PC-9 (cell line): Measurements from ENCODE around the gene PRSS22. TPM values are rescaled to one million over a fixed set of nuclear protein-coding genes. Genes with fewer than 3 reads are reported as not detected.

Source experiments
- BruUV-seq: library from RNA; stranded (reverse); fragments of 400-500 nt; replicated peaks from 2 replicates; lab custom pipeline; 2021; lab: Mats Ljungman, UMichigan
- CTCF ChIA-PET: fragments of 300-600 bp; sonication (Branson Sonifier 250); formaldehyde crosslinking; loops from one replicate; lab custom pipeline; 2022; ENCODE audit warnings: antibody characterized with exemption; lab: Charles Lee
- POLR2A ChIA-PET: fragments of 300-600 bp; sonication (Branson Sonifier 250); formaldehyde crosslinking; loops from one replicate; lab custom pipeline; 2022; ENCODE audit warnings: antibody characterized with exemption; ENCODE audit not compliant: unreplicated experiment; lab: Charles Lee
- DNase-seq, 2 experiments: peaks; one replicate each; pipeline versions ENCODE4 v3.0.0 to v3.0.0-alpha.2; 2015 to 2022; ENCODE audit warnings: mixed read lengths in 1 of 2
- H2AFZ ChIP-seq: fragments of 200-600 bp; sonication (generic); 2 replicates; pipeline ENCODE4 v1.8.1; 2017; ENCODE audit warnings: antibody characterized with exemption
- H3F3A ChIP-seq: fragments of 200-600 bp; sonication (generic); 2 replicates; pipeline ENCODE4 v1.8.1; 2017; ENCODE audit warnings: antibody characterized with exemption, mild to moderate bottlenecking, low read depth; ENCODE audit not compliant: insufficient read depth
- H3K27ac ChIP-seq: fragments of 200-600 bp; sonication (generic); 2 replicates; pipeline ENCODE4 v1.6.1; 2016; ENCODE audit warnings: mixed run types
- H3K27me3 ChIP-seq: fragments of 200-600 bp; sonication (generic); 2 replicates; pipeline ENCODE4 v1.6.1; 2016; ENCODE audit warnings: low read depth, mixed run types; ENCODE audit not compliant: insufficient read depth
- H3K36me3 ChIP-seq: fragments of 200-600 bp; sonication (generic); 2 replicates; pipeline ENCODE4 v1.6.1; 2016; ENCODE audit warnings: low read depth, mixed run types
- H3K4me1 ChIP-seq: fragments of 200-600 bp; sonication (generic); replicated peaks from 2 replicates; pipeline ENCODE4 v1.6.1; 2016; ENCODE audit warnings: mixed run types; ENCODE audit not compliant: insufficient read depth
- H3K4me2 ChIP-seq: fragments of 200-600 bp; sonication (generic); 2 replicates; pipeline ENCODE4 v1.6.1; 2017; ENCODE audit warnings: mixed run types
- H3K4me3 ChIP-seq: fragments of 200-600 bp; sonication (generic); 2 replicates; pipeline ENCODE4 v1.6.1; 2016; ENCODE audit warnings: mixed run types
- H3K79me2 ChIP-seq: fragments of 200-600 bp; sonication (generic); 2 replicates; pipeline ENCODE4 v1.6.1; 2017; ENCODE audit warnings: low read depth, mixed run types
- H3K9me2 ChIP-seq: fragments of 200-600 bp; sonication (generic); 2 replicates; pipeline ENCODE4 v1.8.1; 2017; ENCODE audit warnings: mild to moderate bottlenecking; ENCODE audit not compliant: insufficient read depth
- H3K9me3 ChIP-seq: fragments of 200-600 bp; sonication (generic); 2 replicates; pipeline ENCODE4 v1.8.1; 2016; ENCODE audit warnings: low read depth; ENCODE audit not compliant: insufficient read depth
- H4K20me1 ChIP-seq: fragments of 200-600 bp; sonication (generic); 2 replicates; pipeline ENCODE4 v1.8.1; 2017; ENCODE audit not compliant: insufficient read depth
- EZH2 ChIP-seq: fragments of 200-600 bp; sonication (generic); IDR thresholded peaks from 2 replicates; pipeline ENCODE4 v1.8.0; 2017; ENCODE audit warnings: antibody characterized with exemption, low read depth
- intact Hi-C: fragments of 100-400 bp; cut with micrococcal nuclease; formaldehyde crosslinking; loops from one replicate; pipeline ENCODE4 v1.10.0; 2022; ENCODE audit not compliant: unreplicated experiment
- total RNA-seq: library from RNA; stranded (reverse); gene quantifications from 2 replicates; pipeline ENCODE4 v1.2.3, GENCODE V29; 2021
- TF ChIP-seq, protein P1 (sequence below): fragments of 200-600 bp; sonication (generic); conservative IDR thresholded peaks from 2 replicates; pipeline ENCODE4 v1.6.1; 2017; ENCODE audit warnings: mixed run types, antibody characterized with exemption, mild to moderate bottlenecking, moderate library complexity

Gene PRSS22
- total RNA-seq, 1 experiment from 2014 or later, result 99.7 TPM

DNA sequence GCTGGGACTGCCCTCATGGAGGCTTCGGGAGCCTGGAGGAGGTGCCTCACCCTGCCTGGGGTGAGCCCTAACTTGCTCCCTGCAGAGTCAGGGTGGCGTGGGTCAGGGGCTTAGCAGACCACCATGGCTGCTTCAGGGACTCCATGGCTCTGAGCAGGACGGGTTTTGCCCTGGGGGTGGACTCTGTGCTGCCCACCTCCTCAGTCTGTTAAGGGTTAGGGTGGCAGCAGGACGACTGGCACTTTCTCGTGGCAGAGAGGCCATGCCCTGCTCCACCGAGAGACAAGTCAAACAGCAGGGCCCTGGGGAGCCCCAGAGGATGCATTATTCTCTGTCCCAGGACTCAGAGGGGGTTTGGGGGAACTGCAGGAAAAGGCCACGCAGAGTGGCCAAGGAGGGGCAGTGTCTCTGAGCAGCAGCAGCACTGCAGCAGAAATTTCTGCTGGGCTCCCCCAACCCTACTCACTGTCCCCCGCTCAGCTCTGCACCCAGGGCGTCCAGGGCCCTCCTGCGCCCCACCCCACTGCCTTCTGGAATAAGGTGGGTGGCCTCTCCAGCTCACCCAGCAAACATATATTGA is 1.8 kb upstream of the PRSS22 start:
- Histone ChIP-seq H3K36me3 (peaks cover 14% of the 10 kb centered on the region), H3K9me2 (no peaks in the 10 kb centered on the region), H3K27ac (no peak overlapping the region), H3K4me3 (no peak overlapping the region), H3K4me1 (peaks cover 14% of the 10 kb centered on the region), H3F3A (peaks cover 32% of the 10 kb centered on the region; the same call in 1 of the 2 replicates), H2AFZ (no peak overlapping the region), H3K79me2 (peaks cover 27% of the 10 kb centered on the region), H3K4me2 (no peak overlapping the region), H3K9me3 (peaks cover 7% of the 10 kb centered on the region), H3K27me3 (no peaks in the 10 kb centered on the region), H4K20me1 (peaks cover 5% of the 10 kb centered on the region)
- TF ChIP-seq, protein P1, sequence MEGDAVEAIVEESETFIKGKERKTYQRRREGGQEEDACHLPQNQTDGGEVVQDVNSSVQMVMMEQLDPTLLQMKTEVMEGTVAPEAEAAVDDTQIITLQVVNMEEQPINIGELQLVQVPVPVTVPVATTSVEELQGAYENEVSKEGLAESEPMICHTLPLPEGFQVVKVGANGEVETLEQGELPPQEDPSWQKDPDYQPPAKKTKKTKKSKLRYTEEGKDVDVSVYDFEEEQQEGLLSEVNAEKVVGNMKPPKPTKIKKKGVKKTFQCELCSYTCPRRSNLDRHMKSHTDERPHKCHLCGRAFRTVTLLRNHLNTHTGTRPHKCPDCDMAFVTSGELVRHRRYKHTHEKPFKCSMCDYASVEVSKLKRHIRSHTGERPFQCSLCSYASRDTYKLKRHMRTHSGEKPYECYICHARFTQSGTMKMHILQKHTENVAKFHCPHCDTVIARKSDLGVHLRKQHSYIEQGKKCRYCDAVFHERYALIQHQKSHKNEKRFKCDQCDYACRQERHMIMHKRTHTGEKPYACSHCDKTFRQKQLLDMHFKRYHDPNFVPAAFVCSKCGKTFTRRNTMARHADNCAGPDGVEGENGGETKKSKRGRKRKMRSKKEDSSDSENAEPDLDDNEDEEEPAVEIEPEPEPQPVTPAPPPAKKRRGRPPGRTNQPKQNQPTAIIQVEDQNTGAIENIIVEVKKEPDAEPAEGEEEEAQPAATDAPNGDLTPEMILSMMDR, result no peak
- no peak for TF ChIP-seq EZH2
- ChIA-PET CTCF (no interaction called here), POLR2A (no interaction called here)
- DNase-seq, result no peak
- intact Hi-C loops, result loop anchor here (2.0 to 5.0 kb wide), 2 partner anchors 42 to 83 kb away; partner anchors contain the start of genes ELOB and PRSS21
- BruUV-seq, result no TSS peak

DNA sequence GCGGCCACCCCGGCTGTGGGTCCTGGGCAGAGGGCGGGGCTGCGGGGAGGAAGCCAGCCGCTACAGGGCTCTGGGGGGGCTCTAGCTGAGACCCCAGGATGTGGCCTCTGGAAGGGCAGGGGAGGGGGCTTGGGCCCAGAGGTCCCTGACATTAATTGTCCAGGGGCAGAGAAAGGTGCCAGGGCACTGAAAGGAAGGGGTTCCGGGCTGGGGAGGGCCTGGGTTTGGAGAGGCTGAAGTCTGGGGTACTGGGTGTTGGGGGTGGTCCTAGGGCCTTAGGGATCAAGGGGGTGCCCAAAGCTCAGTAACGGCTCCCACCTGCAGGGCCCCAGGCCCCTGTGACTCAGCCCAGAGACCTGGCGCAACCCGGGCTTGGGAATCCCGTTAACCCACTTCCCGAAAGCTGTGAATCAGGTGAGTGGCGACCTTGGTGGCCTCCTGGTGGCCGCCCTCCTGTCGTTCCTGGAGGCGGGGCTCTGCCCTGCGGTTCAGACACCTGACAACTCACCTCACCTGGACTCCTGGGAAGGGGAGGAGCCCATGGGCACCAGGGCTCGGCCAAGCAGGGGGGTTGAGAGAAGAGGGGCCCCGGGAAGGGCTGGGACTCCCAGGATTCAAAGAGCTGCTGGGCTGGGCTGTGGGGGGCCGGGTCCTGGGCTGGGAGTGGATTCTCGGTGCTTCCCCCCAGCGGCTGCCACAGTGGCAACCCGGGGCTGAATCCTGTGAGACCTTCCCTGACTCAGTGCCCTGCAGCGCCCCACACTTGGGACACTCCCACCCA is 465 bp upstream of the PRSS22 start:
- ChIA-PET CTCF (interaction anchor here (1.0 to 1.1 kb wide), 2 partner anchors 10 to 63 kb away, joined by 4 read pairs; no protein-coding TSS in a partner anchor), POLR2A (interaction anchor here (0.5 to 0.6 kb wide), 6 partner anchors 47 to 1491 kb away, joined by 3 to 5 read pairs (median 4); partner anchors contain the start of gene AMDHD2)
- BruUV-seq, result no TSS peak
- Histone ChIP-seq H3K9me3 (peaks cover 14% of the 10 kb centered on the region), H3K27ac (peak overlapping the region; percentile 95), H3K4me3 (peak overlapping the region; percentile 99), H2AFZ (no peak overlapping the region), H3K27me3 (no peaks in the 10 kb centered on the region), H4K20me1 (peaks cover 5% of the 10 kb centered on the region), H3K4me2 (peak overlapping the region; percentile 85), H3K4me1 (peaks cover 14% of the 10 kb centered on the region), H3K9me2 (no peaks in the 10 kb centered on the region), H3F3A (peaks cover 37% of the 10 kb centered on the region; the same call in 1 of the 2 replicates), H3K36me3 (peaks cover 28% of the 10 kb centered on the region), H3K79me2 (peaks cover 37% of the 10 kb centered on the region)
- peak; percentile 97 to 99 for DNase-seq
- intact Hi-C loops, result loop anchor here (1.0 to 5.0 kb wide), 4 partner anchors 23 to 82 kb away; partner anchors contain the start of genes ELOB, PRSS21 and ZG16B
- TF ChIP-seq, protein P1, result peak; percentile 44; the same call in 1 of the 2 replicates
- no peak for TF ChIP-seq EZH2

DNA sequence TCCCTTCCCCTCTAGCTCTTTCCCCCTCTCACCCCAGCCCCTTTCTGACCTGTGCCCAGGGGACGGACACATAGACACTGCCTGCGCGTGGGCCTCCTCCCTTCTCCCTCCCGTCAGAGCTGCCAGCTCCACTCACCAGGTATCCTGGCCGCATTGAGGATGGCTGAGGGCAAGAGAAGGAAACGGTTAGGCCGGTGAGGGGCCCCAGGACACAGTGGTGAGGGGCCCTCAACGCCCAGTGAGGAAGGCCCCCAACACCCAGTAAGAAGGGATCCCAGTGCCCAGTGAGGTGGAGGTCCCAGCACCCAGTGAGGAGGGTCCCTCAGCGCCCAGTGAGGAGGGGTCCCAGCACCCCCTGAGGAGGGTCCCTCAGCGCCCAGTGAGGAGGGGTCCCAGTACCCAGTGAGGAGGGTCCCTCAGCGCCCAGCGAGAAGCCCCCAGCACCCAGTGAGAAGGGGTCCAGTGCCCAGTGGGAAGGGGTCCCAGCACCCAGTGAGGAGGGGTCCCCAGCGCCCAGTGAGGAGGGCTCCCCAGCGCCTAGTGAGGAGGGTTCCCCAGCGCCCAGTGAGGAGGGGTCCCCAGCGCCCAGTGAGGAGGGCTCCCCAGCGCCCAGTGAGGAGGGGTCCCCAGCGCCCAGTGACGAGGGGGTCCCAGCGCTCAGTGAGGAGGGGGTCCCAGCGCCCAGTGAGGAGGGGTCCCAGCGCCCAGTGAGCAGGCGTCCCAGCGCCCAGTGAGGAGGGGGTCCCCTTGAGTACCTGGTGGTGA is 1.1 kb downstream of the PRSS22 start:
- ChIA-PET POLR2A (interaction anchor here (0.5 to 0.7 kb wide), 4 partner anchors 79 to 183 kb away, joined by 3 to 7 read pairs (median 5); no protein-coding TSS in a partner anchor), CTCF (interaction anchor here (0.5 to 1.2 kb wide), 4 partner anchors 12 to 26 kb away, joined by 3 to 11 read pairs (median 4); no protein-coding TSS in a partner anchor)
- Histone ChIP-seq H3K27ac (peak overlapping the region; percentile 95), H2AFZ (no peak overlapping the region), H3K4me3 (peak overlapping the region; percentile 99), H3K36me3 (peaks cover 30% of the 10 kb centered on the region), H3K4me1 (peaks cover 20% of the 10 kb centered on the region), H4K20me1 (peaks cover 5% of the 10 kb centered on the region), H3K9me3 (peaks cover 14% of the 10 kb centered on the region), H3K27me3 (no peaks in the 10 kb centered on the region), H3F3A (peaks cover 51% of the 10 kb centered on the region), H3K79me2 (peaks cover 37% of the 10 kb centered on the region), H3K9me2 (no peaks in the 10 kb centered on the region), H3K4me2 (peak overlapping the region; percentile 85)
- intact Hi-C loops, result loop anchor here (5.0 kb wide), 1 partner anchor 40 kb away; the partner anchor contains the start of gene PRSS21
- TF ChIP-seq EZH2, result no peak
- TF ChIP-seq, protein P1, result no peak
- DNase-seq, result no peak
- no TSS peak for BruUV-seq
